ENCODE results near the gene CACNA2D2. TPM values are rescaled to one million over a fixed set of nuclear protein-coding genes. Genes with fewer than 3 reads are reported as not detected.

Gene CACNA2D2
- total RNA-seq, 1 donor from 2014 or later, result 2.4 TPM

GRCh38 chr3:50354186-50354764 lies 149.2 kb downstream of the CACNA2D2 start:
- FAIRE-seq (no peak), DNase-seq (ENCODE audit: low spot score in 2 of 2) (no peak)

GRCh38 chr3:50353245-50354004 lies 150.0 kb downstream of the CACNA2D2 start:
- FAIRE-seq (no peak), DNase-seq (ENCODE audit: low spot score in 2 of 2) (no peak)

GRCh38 chr3:50352781-50353180 lies 150.7 kb downstream of the CACNA2D2 start:
- no peak for DNase-seq (ENCODE audit: low spot score in 2 of 2)

GRCh38 chr3:50351323-50351697 lies 152.1 kb downstream of the CACNA2D2 start:
- DNase-seq (ENCODE audit: low spot score in 2 of 2), result no peak

More at GRCh38 chr3:50352781-50353180, 150.7 kb downstream of the CACNA2D2 start:
- no peak for FAIRE-seq

GRCh38 chr3:50350527-50351322 lies 152.7 kb downstream of the CACNA2D2 start, which contains the start of the genes CYB561D2 and NPRL2:
TSS of gene CYB561D2 (plus strand) at chr3:50350862. CDS start at chr3:50351434, 572 bp downstream.
TSS of gene NPRL2 (minus strand) at chr3:50350775. CDS start at chr3:50350652, 123 bp downstream.
- FAIRE-seq (no peak), DNase-seq (ENCODE audit: low spot score in 2 of 2) (peak; percentile 95 to 98)

More at GRCh38 chr3:50351323-50351697, 152.1 kb downstream of the CACNA2D2 start:
- no peak for FAIRE-seq

GRCh38 chr3:50350213-50350526 lies 153.3 kb downstream of the CACNA2D2 start:
- FAIRE-seq (no peak), DNase-seq (ENCODE audit: low spot score in 2 of 2) (no peak)

- FAIRE-seq (peak; percentile 15), DNase-seq (ENCODE audit: low spot score in 2 of 2) (peak; percentile 67 to 75)
Measured at GRCh38 chr3:50347187-50347813, 156.1 kb downstream of the CACNA2D2 start.

- FAIRE-seq (no peak), DNase-seq (ENCODE audit: low spot score in 2 of 2) (peak in 1 of 2 donors; percentile 81)
Measured at GRCh38 chr3:50345586-50346234, 157.7 kb downstream of the CACNA2D2 start, which contains the start of gene ZMYND10. TSS of gene ZMYND10 (minus strand) at chr3:50345732. CDS start at chr3:50345579, 153 bp downstream.

GRCh38 chr3:50345008-50345407 lies 158.4 kb downstream of the CACNA2D2 start:
- no peak for FAIRE-seq
- no peak for DNase-seq (ENCODE audit: low spot score in 2 of 2)

GRCh38 chr3:50342813-50343633 lies 160.4 kb downstream of the CACNA2D2 start:
- DNase-seq (ENCODE audit: low spot score in 2 of 2), result no peak
- FAIRE-seq, result no peak

- no peak for DNase-seq (ENCODE audit: low spot score in 2 of 2)
- FAIRE-seq, result no peak
Measured at GRCh38 chr3:50341996-50342650, 161.3 kb downstream of the CACNA2D2 start.

- DNase-seq (ENCODE audit: low spot score in 2 of 2), result no peak
Measured at GRCh38 chr3:50341537-50341936, 161.9 kb downstream of the CACNA2D2 start.

GRCh38 chr3:50340448-50341329 lies 162.7 kb downstream of the CACNA2D2 start, which contains the start of gene RASSF1:
TSS of gene RASSF1 (minus strand) at chr3:50340836. CDS start at chr3:50340805, 31 bp downstream.
- FAIRE-seq (no peak), DNase-seq (ENCODE audit: low spot score in 2 of 2) (no peak)

More at GRCh38 chr3:50341537-50341936, 161.9 kb downstream of the CACNA2D2 start:
- no peak for FAIRE-seq

- DNase-seq (ENCODE audit: low spot score in 2 of 2) (no peak), FAIRE-seq (no peak)
Measured at GRCh38 chr3:50340147-50340447, 163.3 kb downstream of the CACNA2D2 start.

GRCh38 chr3:50339485-50340146 lies 163.8 kb downstream of the CACNA2D2 start:
- FAIRE-seq, result no peak

GRCh38 chr3:50338965-50339364 lies 164.5 kb downstream of the CACNA2D2 start:
- DNase-seq (ENCODE audit: low spot score in 2 of 2), result no peak
- no peak for FAIRE-seq

More at GRCh38 chr3:50339485-50340146, 163.8 kb downstream of the CACNA2D2 start:
- no peak for DNase-seq (ENCODE audit: low spot score in 2 of 2)
